Stimulated activated CD8-positive, alpha-beta memory T cell treated with anti-CD3 and anti-CD28 coated beads, Interleukin-15, amount 100 ng/mL, for 4 hours (primary cell): ENCODE results near the gene MRPL2.

Source experiments
- DNase-seq, 2 donors: peaks; one replicate each; pipeline ENCODE4 v3.0.0-alpha.2; 2020; ENCODE audit warnings: low read depth in 2 of 2

The MRPL2 gene

GRCh38 chr6:43059168-43060033 lies at the start of gene MRPL2, which contains the start of gene KLC4:
Gene MRPL2, minus strand, starts transcription at chr6:43059434. Its CDS starts 53 bp downstream, at chr6:43059381.
Gene KLC4, plus strand, starts transcription at chr6:43059631. Its CDS starts 1,705 bp downstream, at chr6:43061336.
- DNase-seq, result peak; percentile 92 to 97

- no peak for DNase-seq
These were observed 48.3 kb upstream of the MRPL2 start for GRCh38 chr6:43107344-43108062.

GRCh38 chr6:43105538-43106222 lies 46.4 kb upstream of the MRPL2 start:
- no peak for DNase-seq

GRCh38 chr6:43103253-43103876 lies 44.1 kb upstream of the MRPL2 start:
- DNase-seq, result no peak

GRCh38 chr6:43101497-43101896 lies 42.3 kb upstream of the MRPL2 start:
- no peak for DNase-seq

- no peak for DNase-seq
These were observed 38.3 kb upstream of the MRPL2 start for GRCh38 chr6:43097502-43097901.

- no peak for DNase-seq
These were observed 37.9 kb upstream of the MRPL2 start for GRCh38 chr6:43097098-43097489.

- no peak for DNase-seq
These were observed 37.3 kb upstream of the MRPL2 start for GRCh38 chr6:43096451-43097097.

GRCh38 chr6:43095939-43096338 lies 36.7 kb upstream of the MRPL2 start:
- no peak for DNase-seq

- no peak for DNase-seq
These were observed 34.4 kb upstream of the MRPL2 start for GRCh38 chr6:43093436-43094289.

GRCh38 chr6:43092635-43093034 lies 33.4 kb upstream of the MRPL2 start:
- no peak for DNase-seq

- DNase-seq, result no peak
These were observed 32.3 kb upstream of the MRPL2 start for GRCh38 chr6:43091436-43091991.

- DNase-seq, result no peak
These were observed 31.8 kb upstream of the MRPL2 start for GRCh38 chr6:43091020-43091419.

- DNase-seq, result no peak
These were observed 31.3 kb upstream of the MRPL2 start for GRCh38 chr6:43090559-43090956.

GRCh38 chr6:43089874-43090558 lies 30.8 kb upstream of the MRPL2 start:
- DNase-seq, result no peak

- no peak for DNase-seq
These were observed 30.2 kb upstream of the MRPL2 start for GRCh38 chr6:43089467-43089866.

GRCh38 chr6:43088654-43089056 lies 29.4 kb upstream of the MRPL2 start:
- DNase-seq, result no peak

- DNase-seq, result no peak
These were observed 26.9 kb upstream of the MRPL2 start for GRCh38 chr6:43086022-43086658.
